ENCODE measurements around the gene SDF4. TPM values are rescaled to one million over a fixed set of nuclear protein-coding genes. Genes with fewer than 3 reads are reported as not detected.

The SDF4 gene
- total and polyA plus RNA-seq, 2 of the 8 experiments (the other 6 are each of a cell fraction or from before 2014, with no cell fraction given): 45.5 to 75.6 TPM

GRCh38 chr1:1185101-1185765 is 46.6 kb downstream of the SDF4 start:
- DNase-seq (ENCODE audit: low read depth in 1 of 2, low spot score in 2 of 2): peak in 1 of 2 experiments; percentile 44
- ChIA-PET CTCF (ENCODE audit: partially characterized antibody) (interaction anchor here (0.7 to 1.6 kb wide), 3 partner anchors 15 to 62 kb away, joined by 3 to 5 read pairs (median 4); no protein-coding TSS in a partner anchor), POLR2A (ENCODE audit: partially characterized antibody) (interaction anchor here (1.0 kb wide), 1 partner anchor 16 kb away, joined by 3 read pairs; no protein-coding TSS in a partner anchor)
- Histone ChIP-seq H2AK5ac (ENCODE audit: low read depth, low read length) (no peak overlapping the region), H3K23ac (ENCODE audit: insufficient read length) (no peak overlapping the region), H4K20me1 (replicated peaks in 1 of 2; ENCODE audit: control insufficient read depth in 1 of 2, insufficient read depth in 2 of 2, low read length in 2 of 2) (peaks cover 0 to 3% of the 10 kb centered on the region in 2 experiments), H3K79me2 (ENCODE audit: control insufficient read depth in 1 of 2, insufficient read depth in 2 of 2, low read length in 2 of 2) (no peaks in the 10 kb centered on the region), H2BK12ac (ENCODE audit: low read depth, low read length) (no peak overlapping the region), H3K36me3 (ENCODE audit: control insufficient read depth in 2 of 4, insufficient read depth in 4 of 4, low read length in 3 of 4) (no peaks in the 10 kb centered on the region), H3K9ac (replicated peaks in 1 of 4; ENCODE audit: extremely low read depth in 1 of 4, low read depth in 3 of 4, low read length in 3 of 4) (no peak overlapping the region), H3K4me2 (ENCODE audit: insufficient read depth in 1 of 2, low read depth in 2 of 2, low read length in 2 of 2) (no peak overlapping the region), H2AFZ (ENCODE audit: low read length) (no peak overlapping the region), H3K4me3 (ENCODE audit: extremely low read depth in 1 of 4, insufficient read depth in 2 of 4, low read depth in 3 of 4, low read length in 4 of 4) (no peak overlapping the region), H2BK5ac (ENCODE audit: low read depth, low read length) (no peak overlapping the region), H3K9me3 (ENCODE audit: insufficient read depth in 2 of 2, low read depth in 1 of 2, low read length in 1 of 2) (0 out of 4 replicates have a peak, but pooled peaks cover 0 to 2% of the 10 kb centered on the region in 2 experiments), H3K27me3 (replicated peaks in 1 of 4; ENCODE audit: control insufficient read depth in 3 of 4, extremely low read depth in 1 of 4, insufficient read depth in 3 of 4, low read length in 3 of 4) (no peaks in the 10 kb centered on the region), H3K4ac (replicated peaks; ENCODE audit: insufficient read length, low read depth, low read length) (no peak overlapping the region), H3K14ac (ENCODE audit: insufficient read length) (no peak overlapping the region), H2BK20ac (ENCODE audit: low read length) (no peak overlapping the region), H3K23me2 (ENCODE audit: low read depth, low read length) (no peaks in the 10 kb centered on the region), H3K4me1 (replicated peaks in 1 of 4; ENCODE audit: control insufficient read depth in 3 of 4, insufficient read depth in 4 of 4, low read length in 3 of 4) (no peaks in the 10 kb centered on the region; a peak in 1 of 7 replicates), H4K5ac (ENCODE audit: insufficient read length, low read depth, low read length) (no peak overlapping the region), H3K27ac (ENCODE audit: low read depth, low read length) (no peak overlapping the region), H3K79me1 (ENCODE audit: low read depth, low read length) (no peaks in the 10 kb centered on the region), H4K8ac (ENCODE audit: extremely low read depth, insufficient read depth, low read length) (peak overlapping the region; percentile 46; the same call in 1 of the 2 replicates), H2BK15ac (ENCODE audit: low read length) (no peak overlapping the region), H3K18ac (ENCODE audit: extremely low read depth, low read length) (no peak overlapping the region), H2BK120ac (replicated peaks; ENCODE audit: low read depth, low read length) (no peak overlapping the region), H3K56ac (replicated peaks; ENCODE audit: insufficient read length, low read depth, low read length) (no peak overlapping the region), H4K91ac (replicated peaks; ENCODE audit: insufficient read length, low read length) (no peak overlapping the region)
- no peak for FAIRE-seq
- TF ChIP-seq USF2 (IDR thresholded peaks at IDR 0.05; ENCODE audit: low read length) (no peak), CEBPB (IDR thresholded peaks at IDR 0.05; ENCODE audit: low read depth, low read length) (no peak), GTF2F1 (IDR thresholded peaks at IDR 0.05; ENCODE audit: borderline replicate concordance, low read depth, low read length) (no peak), SP1 (IDR thresholded peaks at IDR 0.05; ENCODE audit: low read depth, low read length) (no peak), POU5F1 (IDR thresholded peaks at IDR 0.05; ENCODE audit: low read depth, low read length) (no peak), EGR1 (IDR thresholded peaks at IDR 0.05; ENCODE audit: borderline replicate concordance, low read depth, low read length) (no peak)
- WGBS, 2 experiments (ENCODE audit: extremely low coverage in 1 of 2, insufficient coverage in 1 of 2, insufficient read length in 1 of 2, insufficient replicate concordance in 2 of 2, low coverage in 1 of 2, low lambda C conversion rate in 2 of 2, missing lambda C conversion rate in 1 of 2): 93% methylated on average over 31 of the region's 31 CpGs; no CpG with 5 or more reads in 1 of the 2 experiments

Data from H1 (cell line).